Hematopoietic multipotent progenitor cell treated with erythropoietin and hydrocortisone succinate and interleukin-3 and kit ligand, for 6 days (in vitro differentiated cells): ENCODE data around the gene CELA2A.

Experiments used
- DNase-seq: peaks from one replicate; pipeline ENCODE4 v3.0.0-alpha.2; 2015

CELA2A gene

DNA sequence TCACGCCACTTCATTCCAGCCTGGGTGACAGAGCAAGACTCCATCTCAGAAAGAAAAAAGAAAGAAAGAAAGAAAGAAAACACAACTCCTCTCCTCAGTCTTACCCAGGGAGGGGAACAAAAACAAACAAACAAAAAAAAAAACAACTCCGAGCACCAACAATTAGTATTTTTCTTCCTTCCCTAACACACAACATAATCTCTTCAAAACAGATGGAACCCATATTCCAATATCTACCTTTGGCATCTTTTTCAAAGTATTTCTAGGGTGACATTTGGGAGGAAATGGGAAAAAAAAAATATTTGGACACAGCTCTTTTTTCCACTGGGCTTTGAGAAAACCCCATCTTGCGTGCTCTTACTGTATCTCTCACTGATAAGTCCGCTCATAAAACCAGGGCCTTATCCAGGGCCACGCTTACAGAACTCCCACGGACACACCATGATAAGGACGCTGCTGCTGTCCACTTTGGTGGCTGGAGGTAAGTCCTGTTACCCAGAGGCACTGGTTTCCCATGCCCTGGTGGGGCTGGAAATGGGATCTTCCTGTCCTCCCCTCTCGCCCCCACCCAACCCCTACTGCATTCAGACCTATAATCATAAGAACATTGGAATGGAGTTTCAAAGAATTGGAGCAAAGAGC, at the start of gene CELA2A:
Gene CELA2A, plus strand, starts transcription at position 420 of the 642 bp plus-strand sequence. Its CDS starts 22 bp downstream, at position 442.
- no peak for DNase-seq

DNA sequence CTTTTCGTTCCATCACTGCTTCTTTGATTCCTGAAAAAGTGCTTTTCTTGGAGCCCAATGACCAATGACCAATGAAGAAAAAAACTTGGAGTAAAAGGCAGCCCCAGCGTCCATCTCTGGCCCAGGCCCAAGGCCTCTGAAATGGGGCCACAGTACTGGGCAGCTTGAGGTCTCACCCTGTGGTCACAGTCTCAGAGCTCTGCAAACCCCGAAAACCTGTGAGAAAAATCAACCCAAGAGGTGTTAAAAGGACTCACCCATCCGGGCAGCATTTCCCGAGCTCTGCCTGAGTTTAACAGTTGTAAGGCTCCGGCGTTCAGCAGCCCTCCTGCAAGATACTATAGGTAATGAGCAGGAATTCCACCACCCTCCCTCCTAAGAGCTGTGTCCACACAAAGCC, 49.0 kb upstream of the CELA2A start:
- no peak for DNase-seq

DNA sequence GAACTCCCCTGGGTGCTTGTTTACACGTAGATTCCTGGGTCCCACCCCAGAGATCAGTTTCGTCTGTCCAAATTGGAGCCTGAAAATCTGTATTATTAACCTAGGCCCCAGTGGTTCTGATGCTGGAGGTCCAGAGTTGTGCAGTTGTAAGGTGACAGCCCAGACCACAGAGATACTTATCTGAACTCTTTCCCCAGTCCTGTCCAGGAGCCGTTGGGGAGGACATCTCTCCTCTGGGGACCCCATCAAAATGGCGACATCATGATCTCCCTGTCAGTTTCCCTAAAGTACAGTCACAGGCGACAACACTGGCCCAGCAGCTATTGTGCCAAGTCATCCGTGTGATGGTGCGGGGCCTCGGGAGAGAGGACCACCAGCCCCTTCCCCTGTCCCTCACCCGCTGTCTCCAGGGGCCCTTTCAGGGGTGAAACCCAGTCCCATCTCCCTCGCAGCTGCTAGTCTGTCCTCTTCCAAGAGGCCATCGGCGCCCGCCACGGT, 47.6 kb upstream of the CELA2A start:
- no peak for DNase-seq

DNA sequence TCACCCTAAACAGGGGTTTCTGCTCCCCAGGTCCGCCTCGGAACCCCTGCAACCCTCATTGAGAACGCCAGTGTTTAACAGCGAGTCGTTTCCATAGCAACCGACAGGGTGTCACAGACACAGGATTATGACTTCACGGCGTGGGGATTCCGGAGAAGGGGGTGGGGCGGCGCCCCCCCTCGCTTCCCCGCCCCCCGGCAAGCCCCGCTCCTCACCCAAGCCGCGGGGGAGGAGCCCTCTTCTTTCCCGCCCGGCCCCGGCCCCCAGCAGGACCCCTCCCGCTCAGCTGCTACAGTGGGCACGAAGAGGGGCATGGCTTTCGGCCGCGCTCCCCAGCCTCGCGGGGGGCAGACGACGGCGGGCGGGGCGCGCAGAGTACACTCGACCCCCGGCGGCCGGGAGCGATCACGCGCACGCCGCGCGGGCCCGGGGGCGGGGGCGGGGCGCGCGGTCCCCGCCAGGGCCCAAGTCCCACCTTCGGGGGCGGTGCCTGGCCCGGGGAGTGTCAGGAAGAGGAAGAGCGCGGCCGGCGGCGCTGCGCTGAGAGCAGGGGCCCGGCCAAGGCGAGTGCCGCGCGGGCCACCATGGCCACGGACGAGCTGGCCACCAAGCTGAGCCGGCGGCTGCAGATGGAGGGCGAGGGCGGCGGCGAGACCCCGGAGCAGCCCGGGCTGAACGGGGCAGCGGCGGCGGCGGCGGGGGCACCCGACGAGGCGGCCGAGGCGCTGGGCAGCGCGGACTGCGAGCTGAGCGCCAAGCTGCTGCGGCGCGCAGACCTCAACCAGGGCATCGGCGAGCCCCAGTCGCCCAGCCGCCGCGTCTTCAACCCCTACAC, 46.9 kb upstream of the CELA2A start, which contains the start of gene EFHD2:
Gene EFHD2, plus strand, starts transcription at position 501 of the 835 bp plus-strand sequence. Its CDS starts 84 bp downstream, at position 585.
- peak; percentile 91 for DNase-seq

DNA sequence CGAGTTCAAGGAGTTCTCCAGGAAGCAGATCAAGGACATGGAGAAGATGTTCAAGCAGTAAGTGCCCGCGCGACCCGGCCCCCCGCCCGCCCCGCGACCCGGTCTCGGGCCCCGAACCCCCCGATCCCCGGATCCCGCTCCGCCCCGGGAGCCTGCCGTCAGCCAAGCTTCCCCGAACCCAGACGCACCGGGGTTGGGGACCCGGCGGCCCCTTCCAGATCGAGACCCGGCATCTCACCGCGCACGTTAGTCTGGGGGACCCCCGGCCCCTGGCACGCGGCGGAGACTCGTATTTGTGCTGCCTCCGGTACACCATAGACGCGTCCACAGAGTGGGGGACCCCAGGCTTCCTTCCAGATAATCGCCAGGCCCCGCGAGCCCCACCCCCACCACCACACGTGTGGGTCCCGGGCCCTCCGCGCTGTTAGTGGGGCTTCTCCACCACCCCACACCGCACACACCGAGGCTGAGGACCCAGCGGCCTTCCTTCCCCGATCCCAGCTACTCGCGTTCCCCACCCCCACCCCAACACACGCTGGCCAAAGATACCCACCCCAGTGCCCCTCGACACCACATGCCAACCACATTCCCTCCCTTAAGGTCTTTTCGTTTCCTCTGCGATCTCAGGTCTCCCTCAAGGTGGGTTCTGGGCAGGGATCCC, 46.2 kb upstream of the CELA2A start:
- peak; percentile 28 for DNase-seq

DNA sequence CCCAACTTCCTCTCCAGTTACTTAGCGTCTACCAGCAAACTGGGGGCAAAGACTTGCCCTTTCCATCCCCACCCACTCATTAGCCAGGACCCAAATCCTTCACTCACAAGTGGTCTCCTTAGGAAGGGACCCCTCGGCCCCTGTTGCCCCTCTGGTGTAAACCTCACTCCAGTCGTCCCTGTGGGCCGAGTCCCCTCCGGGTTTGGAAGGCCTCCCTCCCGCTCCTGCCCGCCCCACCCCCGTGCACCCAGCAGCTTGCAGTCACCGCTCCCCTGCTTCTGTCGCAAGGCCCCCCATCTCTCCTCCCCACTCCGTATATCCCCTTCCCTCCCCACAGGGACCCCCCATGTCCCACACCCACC, 45.7 kb upstream of the CELA2A start:
- no peak for DNase-seq

DNA sequence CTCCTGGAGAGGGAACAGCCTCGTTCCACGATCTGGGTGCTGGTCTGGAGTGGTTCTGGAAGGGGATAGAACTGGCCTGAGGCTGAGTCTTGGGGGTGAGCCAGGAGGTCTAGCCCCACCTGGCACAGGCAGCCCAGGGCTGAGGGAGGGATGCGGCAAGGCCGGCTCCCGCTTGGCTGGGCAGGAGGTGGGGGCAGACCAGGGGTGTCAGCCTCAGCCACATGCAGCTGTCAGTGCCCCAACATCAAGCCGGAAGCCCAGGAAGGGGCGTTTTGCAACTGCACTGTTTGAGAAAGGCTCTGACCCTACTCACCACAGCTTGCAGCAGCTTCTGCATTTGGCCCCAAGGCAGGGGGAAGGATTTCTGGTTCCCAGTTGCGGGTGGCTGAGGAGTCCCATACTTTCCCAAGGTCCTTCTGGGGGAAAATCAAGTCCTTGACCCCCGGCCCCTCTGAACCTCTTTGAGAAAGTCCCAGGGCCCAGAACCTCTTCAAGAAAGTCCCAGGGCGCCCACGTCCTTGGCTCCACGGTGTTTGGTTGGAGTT, 44.9 kb upstream of the CELA2A start:
- peak; percentile 82 for DNase-seq

DNA sequence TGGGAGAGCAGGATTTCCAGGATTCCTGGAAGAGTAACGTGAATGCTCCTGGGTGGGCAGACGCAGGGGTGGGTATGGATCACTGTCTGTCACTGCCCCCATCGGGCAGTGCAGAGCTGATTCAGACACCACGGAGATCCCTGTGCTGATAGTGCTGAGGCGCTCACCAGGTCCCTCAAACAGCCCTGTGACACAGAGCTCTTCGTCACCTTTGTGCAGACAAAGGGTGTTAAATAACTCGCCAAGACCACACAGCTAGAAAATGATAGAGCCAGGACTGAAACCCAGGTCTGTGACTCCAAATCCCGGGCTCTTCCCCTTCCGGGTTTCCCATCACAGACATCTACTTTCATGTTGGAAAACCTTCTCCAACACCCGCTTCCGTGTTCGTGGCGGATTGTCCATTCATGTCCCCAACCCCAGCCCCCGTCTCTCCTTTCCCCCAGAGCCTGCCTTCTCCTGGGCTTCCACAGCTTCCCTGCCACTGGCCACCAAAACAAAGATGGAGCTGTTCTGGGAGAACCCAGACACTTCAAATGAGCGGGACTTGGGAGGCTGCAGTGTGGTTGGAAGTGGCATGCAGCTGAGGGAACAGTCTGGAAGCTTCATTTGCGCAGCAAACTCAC, 44.2 kb upstream of the CELA2A start:
- DNase-seq: peak; percentile 70

DNA sequence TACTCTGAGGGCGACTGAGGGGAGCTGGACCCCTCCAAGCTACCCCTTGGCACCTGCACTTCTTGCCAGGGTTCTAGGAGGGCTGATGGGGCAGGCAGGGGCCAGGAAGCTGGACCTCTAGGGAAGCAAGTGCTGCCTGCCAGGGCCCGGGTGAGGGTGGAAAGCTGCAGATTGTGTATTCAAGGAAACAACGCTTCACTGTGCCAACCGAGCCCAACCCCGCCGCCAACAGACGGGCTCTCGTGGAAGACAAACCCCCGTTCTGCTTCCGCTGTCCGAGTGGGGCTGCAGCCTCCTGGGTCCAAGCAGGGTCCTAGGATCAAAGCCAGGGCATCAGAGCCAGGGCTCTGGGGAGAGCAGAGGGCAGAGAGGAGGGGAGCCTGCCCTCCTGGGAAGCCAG, 43.7 kb upstream of the CELA2A start:
- DNase-seq: no peak

DNA sequence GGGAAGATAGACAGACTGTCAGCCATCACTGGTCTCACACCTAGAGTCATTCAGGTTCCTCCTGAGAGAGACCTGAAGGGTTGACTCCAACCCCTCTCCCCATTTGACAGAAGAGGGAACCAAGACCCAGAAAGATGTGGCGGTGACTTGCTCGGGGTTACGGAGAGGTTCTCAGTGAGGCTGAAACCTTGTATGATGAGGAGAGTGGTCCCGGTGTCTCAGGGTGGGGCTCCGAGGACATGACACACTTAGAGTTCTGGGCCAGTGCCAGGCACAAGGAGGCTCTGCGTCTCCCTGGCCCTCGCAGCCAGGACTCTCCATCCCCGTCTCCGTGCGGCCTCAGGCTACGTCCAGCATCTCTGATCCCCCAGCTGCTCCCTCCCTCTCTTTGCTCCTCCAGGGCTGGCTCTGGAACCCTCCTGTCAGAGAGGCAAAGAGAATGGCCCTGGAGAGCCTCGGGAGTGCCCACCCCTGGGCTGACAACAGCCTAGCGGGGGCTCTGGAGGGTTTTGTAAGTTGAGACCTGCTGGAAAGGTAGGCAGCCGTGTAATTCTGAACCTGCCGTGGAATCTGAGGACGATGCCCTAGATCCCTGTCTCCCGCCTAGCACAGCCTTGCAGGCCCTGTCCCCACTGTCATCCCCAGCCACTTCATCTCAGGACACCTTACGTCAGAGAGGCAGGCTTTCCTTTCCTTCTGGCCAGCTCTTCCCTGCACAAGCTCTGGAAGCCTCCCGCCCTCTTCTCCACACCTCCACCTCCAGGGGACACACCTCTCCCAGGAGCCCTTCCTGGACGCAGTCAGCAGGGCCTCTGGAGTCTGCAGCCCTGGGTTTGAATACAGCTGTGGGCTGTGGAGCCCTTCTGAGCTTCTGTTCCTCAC, 42.7 kb upstream of the CELA2A start:
- no peak for DNase-seq

DNA sequence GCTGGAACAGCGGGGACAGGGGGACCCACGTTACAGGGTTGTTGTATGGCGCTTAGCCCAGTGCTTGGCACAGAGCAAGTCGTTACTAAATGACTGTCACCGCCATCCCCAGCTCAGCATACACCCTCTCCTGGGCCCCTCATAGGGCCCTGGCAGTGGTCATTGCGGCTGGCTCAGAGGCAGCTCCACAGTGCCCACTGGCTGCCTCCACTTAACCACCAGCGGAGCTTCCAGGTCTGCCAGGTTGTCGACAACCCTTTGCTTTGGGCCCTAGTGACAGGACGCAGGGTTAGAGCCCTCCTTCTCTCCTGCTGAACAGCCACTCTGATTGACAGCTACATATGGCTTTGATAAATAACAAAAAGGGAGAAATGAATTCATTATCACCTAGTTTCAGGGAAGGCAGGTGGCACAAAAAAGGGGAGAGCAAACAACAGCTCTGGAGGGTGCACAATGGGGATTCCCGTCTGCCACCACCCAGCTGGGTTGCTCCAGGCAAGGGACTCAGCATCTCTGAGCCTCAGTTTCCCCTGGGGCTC, 42.0 kb upstream of the CELA2A start:
- no peak for DNase-seq

DNA sequence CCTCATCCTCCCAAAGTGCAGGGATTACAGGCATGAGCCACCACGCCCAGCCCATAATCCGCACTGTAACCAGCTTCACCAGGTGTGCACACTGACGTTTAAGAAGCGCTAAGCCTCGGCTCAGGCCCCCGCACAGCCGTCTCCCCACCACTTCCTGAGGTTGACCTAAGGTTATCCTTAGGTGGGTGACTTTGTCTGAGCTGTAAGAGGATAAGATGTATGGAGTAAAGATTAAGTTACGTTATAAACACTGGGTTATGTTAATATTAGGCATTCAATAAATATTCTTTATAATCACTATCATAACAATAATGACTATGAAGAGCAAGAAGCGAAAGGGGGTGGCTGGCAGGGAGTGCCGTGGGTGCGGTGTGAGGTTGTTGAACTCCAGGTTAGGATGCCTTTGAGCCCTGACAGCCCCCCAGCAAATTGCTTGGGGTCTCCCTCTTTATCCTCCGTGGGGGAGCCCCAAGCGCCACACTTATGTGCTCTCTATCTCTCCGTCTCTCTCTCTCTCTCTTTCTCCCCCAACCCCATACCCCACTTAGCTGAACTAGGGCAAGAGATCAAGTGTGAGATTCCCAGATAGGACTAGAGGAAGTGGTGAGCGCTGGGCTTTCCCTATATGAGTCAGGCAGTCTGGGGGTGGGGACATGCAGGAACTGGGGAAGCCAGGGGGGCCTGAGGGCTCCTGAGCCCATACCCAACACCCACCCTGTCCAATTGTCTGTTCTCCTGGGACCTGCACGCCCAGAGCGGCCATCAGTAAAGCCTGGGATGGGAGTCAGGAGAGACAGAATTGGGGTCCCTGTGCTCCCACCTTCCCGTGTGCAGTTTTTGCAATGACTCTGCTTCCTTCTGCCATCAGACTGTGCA, 39.2 kb upstream of the CELA2A start:
- DNase-seq: peak; percentile 75

DNA sequence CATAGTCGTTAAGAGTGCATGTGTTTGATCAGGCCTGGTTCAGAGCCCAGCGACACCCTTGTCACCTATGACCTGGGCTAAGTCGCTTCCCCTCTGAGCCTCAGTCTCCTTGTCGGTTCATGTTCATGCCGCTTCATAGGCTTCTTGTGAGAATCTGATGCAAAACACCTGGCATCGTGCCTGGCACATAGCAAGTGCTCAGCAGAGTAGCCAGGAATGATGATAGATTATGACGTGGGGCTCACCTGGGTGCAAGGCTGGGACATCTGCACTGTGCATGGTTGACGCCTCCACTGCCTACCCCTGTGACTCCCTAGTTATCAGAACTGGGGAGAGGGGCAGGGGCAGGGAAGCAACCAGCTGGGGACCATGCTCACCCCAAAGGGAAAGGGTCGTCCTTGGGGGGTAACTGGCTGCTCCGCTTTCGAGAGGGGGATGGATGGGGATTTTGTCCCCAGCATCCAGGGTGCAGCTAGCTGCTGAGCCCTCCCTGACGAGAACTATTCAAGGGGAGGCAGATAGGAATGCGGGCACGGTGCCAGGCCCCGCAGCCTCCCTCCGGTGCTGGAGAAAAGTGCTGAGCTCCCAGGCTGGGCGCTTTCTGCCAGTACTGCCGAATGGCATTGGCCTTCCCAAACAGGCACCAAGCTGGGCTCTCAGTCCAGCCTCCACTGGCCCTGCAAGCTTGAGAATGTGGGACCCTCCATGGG, 37.6 kb upstream of the CELA2A start:
- DNase-seq: peak; percentile 31

DNA sequence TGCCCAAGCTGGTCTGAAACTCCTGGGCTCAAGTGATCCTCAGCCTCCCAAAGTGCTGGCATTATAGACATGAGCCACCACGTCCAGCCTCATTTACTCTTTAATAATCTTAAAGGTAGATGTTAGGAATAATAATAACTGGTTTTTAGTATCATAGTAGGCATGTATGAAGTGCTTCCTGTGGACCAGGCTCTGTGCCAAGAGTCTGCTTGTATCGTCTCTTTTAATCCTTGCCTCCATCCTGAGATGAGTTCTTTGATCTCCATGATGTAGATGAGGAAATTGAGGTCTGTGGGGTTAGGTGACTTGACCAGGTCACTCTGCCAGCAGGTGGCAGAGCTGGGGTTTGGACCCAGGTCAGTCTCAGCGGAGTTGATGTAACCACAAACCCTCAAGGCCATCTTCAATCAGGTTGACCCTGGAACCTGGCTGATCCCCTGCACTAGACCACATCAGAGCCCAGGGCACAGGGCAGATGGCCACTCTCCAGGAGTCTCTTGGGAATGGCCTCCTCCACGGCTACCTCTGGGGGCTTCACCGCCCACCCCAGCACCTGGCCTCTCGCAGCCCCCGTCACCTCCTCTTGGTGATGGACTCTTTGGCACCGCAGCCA, 35.6 kb upstream of the CELA2A start:
- no peak for DNase-seq

DNA sequence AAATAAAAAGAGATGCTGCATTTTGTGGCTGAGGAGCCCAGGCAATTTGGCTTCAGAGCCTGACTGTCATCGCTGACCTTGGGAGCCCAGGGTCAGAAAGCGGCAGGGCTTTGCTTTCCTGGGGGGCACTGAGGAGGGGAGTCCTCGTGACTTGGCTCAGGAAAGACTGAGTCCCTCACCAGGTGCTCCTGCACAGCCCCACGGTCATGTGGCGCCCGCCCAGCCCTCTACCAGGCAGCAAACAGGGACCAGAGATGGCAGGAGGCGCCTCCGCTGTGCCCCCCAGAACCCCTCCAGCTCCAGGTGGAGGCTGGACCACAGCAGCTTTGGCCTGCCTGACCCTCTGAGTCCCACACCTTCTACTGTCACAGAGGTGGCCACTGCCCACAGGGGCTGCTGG, 33.7 kb upstream of the CELA2A start:
- no peak for DNase-seq

DNA sequence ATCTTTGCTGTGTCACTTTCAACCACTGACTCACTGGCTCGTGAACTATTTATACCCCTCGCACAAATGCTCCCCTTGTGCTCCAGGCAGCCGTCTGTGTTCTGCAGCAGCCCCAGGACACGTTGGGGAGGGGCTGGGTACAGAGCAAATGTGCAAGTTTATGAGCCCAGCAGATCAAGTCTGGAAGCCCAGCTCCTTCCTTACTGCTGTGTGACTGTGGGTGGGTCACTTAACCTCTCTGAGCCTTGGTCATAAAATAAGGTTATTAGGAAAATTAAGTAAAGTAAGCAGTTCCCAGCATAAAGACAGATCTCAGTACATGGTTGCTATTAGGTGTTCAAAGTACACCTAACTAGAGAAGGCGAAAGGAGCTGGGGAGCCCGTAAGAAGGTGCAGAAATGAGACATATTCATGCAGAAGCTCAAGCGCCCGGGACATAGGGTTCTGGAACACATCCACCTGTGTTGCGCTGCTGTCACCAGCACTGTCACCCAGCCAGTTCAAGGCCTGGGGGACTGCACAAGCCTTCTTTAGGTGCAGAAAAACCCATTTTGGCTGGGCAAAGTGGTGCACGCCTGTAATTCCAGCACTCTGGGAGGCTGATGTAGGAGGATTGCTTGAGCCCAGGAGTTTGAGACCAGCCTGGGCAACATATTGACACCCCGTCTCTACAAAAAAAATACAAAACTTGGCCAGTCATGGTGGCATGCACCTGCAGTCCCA, 33.0 kb upstream of the CELA2A start:
- no peak for DNase-seq

DNA sequence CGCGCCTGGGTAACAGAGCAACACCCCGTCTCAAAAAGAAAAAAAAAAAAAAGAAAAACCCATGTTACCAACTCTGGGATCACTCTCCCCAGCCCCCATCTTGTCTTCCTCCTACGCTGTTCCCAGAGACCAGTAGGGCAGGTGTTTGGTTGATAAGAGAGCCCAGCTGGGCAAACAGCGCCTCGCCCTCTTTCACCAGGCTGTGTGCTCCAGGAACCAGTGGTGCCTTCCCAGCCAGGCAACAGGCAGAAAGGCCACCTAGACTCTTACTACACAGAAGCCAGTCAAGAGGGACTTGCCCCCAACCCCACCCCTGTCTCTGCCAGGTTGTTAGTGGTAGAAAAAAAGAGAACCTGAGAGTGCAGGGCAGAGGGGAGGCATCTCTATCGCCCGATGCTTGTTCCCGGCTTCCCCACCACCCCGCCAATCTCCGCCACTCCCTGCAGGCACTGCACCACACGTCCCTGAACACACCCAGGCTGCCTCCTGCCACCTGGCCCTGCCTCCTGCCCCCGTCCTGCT, 32.3 kb upstream of the CELA2A start:
- DNase-seq: peak; percentile 95

DNA sequence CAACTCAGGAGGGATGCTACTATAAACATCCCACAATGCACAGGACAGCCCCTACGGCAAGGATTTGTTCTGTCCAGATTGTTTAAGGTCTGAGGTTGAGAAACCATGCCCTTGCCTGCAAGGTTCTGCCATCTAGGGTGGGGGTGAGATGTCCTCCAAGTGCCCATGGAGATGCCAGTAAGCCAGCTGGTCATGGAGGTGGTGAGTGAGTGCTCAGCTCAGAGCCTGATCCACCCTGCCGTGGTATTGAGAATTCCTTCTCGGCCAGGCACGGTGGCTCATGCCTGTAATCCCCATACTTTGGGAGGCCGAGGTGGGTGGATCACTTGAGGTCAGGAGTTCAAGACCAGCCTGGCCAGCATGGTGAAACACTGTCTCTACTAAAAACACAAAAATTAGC, 31.6 kb upstream of the CELA2A start:
- DNase-seq: no peak
